Glomerular endothelial cell (primary cell): ENCODE measurements around the gene TPCN2. TPM values are rescaled to one million over a fixed set of nuclear protein-coding genes. Genes with fewer than 3 reads are reported as not detected.
A peak's percentile ranks its signal among the peaks of the same experiment; 100 is the strongest.
"Not testable (repeated sequence)": the region's sequence is repeated elsewhere in the genome, so short reads cannot be mapped to it uniquely, and the experiment has no call there.

Experiments
- DNase-seq: peaks from one replicate; pipeline ENCODE4 v3.0.0-alpha.2; 2011; ENCODE audit warnings: low read depth, low spot score; ENCODE audit errors: extremely low read depth
- total RNA-seq: library from RNA; depleted of rRNA; stranded (reverse); fragments of >200 nt; gene quantifications from 2 replicates; pipeline ENCODE4 v1.2.3, GENCODE V29; 2015

TPCN2 gene
- total RNA-seq, 1 donor from 2014 or later: 19.7 TPM

DNA sequence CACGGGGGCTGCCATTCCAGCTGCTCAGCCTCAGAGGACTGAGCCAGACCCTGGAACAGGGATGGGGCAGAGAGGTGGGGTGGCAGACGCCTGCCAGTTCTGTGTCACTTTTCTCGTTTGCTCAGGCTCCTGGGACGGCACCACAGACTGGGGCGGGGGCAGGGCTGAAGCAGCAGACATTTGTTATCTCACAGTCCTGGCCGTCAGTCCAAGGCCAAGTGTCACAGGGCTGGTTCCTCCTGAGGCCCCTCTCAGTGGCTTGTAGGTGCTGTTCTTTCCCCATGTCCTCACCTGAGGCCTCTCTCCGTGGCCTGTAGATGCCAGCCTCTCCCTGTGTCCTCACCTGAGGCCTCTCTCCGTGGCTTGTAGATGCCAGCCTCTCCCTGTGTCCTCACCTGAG lies 24.7 kb downstream of the TPCN2 start:
- no peak for DNase-seq

DNA sequence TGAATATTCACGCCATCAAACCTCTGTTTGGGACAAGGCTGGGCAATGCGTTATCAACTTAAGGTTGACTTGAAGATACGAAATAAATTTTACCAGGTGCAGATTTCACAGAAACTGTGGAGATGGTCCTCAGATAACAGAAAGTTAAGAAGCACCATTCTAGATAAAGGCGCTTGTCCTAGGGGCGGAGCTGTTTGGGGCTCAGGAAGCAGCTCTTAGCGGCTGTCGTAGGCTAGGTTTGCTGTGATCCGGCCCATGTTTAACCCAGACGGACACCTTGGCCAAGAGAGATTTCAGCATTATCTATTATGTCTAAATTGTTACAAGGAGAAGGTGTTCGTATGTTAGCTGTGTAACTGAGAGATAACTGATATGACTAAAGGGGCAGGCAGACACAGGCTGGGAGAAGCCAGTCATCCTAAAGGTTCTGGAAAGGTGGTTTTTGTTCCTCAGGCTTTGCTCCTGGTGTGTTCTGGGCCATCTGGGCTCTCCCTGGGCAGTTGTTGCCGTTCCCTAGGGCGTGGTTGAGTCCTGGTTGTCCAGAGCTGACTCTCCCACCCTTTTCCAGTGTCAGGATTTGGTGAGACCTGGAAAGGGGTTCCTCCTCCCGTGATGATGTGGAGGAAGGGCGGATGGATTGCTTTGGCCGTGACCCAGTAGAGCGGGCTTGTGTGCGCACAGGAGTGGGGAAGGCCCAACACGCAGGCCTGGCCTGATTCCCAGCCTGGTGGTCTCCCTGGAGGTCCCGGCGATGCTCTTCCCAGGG lies 25.8 kb downstream of the TPCN2 start:
- no peak for DNase-seq

DNA sequence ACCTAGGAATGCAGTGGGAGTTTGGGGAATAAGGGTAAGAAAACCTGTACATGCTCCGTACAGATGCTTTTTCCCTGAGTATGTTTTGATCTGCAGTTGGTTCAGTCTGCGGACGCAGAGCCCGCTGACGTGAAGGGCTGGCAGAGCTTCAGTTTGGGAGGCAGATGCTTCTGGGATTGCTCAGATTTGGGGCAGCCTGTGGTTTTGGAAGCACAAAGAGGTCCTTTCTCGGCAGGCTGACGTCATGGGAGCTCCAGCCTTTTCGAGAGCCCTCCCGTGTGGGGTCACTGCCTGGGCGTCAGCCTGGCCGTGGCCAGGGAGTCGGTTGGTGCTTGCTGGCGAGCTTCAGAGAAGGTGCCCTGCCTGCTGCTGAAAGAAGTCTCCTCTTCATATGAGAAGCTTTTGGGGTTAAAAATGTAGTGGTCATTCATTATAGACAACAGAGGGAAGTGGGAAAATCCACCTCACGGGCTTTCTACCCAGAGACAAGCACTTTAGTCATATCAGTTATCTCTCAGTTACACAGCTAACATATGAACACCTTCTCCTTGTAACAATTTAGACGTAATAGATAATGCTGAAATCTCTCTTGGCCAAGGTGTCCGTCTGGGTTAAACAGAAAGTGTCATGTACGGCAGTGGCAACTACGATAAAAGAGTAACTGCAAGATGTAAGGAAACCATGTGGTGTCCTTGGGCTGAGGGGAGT lies 26.8 kb downstream of the TPCN2 start:
- DNase-seq: no peak

DNA sequence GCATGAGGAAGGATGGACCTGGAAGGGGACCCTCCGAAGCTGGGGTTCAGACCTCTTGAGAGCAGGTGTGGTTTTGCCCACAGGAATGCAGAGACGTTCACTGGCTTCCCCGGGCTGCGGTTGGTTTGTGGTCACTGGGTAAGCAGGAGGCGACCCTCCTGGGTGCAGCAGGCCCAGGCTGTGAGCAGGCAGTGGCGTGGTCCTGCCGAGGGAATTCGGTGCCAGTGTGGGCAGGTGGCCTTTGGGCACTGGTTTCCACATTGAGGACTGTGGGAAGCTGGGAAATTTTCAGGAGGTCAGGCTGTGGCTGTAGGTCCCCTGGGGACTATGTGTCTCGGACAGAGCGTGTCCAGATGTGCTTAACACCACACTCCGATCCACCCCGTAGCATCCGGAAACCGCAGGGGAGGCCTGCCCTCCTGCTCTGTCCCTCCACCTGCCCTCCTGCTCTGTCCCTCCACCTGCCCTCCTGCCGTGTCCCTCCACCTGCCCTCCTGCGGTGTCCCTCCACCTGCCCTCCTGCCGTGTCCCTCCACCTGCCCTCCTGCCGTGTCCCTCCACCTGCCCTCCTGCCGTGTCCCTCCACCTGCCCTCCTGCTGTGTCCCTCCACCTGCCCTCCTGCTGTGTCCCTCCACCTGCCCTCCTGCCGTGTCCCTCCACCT lies 27.5 kb downstream of the TPCN2 start:
- DNase-seq: no peak

DNA sequence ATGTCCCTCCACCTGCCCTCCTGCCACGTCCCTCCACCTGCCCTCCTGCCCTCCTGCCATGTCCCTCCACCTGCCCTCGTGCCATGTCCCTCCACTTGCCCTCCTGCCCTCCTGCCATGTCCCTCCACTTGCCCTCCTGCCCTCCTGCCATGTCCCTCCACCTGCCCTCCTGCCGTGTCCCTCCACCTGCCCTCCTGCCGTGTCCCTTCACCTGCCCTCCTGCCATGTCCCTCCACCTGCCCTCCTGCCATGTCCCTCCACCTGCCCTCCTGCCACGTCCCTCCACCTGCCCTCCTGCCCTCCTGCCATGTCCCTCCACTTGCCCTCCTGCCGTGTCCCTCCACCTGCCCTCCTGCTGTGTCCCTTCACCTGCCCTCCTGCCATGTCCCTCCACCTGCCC lies 28.2 kb downstream of the TPCN2 start:
- DNase-seq: not testable (repeated sequence)

DNA sequence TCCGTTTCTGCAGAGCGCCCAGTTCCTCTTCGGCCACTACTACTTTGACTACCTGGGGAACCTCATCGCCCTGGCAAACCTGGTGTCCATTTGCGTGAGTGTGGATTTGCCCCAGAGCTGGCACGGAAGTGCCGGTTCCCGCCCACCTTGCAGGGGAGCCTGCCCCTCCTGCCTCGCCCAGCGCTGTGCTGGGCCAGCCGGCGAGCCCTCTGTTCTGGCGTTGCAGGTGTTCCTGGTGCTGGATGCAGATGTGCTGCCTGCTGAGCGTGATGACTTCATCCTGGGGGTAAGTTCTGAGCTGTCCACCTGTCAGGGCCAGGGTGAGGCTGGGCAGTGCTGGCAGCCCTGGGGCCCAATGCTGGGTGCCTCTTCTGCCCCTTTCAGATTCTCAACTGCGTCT lies 29.8 kb downstream of the TPCN2 start:
- DNase-seq: no peak

DNA sequence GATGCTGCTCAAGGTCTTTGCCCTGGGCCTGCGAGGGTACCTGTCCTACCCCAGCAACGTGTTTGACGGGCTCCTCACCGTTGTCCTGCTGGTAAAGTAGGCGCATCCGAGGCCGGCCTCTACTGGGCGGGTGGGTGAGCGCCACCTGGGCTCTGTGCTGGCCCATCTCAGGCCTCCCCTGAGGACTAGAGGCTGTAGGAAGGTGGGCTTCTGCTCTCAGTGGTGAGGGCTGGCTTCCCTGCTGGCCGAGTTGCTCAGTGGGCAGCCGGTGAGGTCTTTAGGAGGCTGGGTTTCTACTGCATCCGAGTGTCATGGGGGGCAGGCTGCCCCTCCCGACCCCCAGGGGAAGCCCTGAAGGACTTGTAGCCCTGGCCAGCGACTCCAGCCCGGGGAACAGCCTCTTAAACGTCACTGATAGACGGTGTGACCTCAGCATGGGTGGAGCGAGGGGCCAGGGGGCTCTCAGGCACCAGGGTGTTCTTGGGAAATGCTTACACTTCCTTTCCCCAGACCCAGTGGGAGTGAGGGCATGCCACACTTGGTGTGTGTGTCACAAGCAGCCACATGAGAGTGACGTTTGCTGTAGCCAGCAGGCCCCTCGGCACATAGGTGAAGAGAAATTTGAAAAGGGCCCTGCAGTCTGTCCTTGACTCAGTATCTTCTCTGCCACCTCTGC lies 30.3 kb downstream of the TPCN2 start:
- DNase-seq: no peak

DNA sequence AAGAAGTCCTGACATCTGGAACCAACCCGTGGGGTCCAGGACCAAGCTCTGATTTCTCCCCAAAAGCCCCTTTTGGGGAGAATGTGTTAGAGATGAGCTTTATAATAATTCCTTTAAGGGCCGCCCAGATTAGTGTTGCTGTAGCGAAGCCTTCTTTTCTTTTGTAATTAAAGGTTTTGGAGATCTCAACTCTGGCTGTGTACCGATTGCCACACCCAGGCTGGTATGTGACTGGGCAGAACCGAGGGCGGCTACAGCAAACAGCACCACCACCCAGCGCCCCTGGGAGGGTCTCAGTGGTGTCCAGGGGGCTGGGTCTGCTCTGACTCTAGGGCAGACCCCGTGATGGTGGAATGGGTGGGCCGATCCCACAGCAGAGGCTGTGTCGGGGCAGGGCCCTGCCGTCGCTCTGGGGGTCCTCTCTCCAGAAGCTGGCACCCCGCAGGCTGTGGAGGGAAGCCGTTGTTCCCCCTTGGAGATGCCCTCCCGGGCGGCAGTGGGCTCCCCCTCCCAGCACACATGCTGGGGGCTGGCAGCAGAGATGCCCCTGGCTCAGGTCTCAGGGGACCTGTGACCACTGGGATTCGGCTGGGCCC lies 31.0 kb downstream of the TPCN2 start:
- DNase-seq: no peak

DNA sequence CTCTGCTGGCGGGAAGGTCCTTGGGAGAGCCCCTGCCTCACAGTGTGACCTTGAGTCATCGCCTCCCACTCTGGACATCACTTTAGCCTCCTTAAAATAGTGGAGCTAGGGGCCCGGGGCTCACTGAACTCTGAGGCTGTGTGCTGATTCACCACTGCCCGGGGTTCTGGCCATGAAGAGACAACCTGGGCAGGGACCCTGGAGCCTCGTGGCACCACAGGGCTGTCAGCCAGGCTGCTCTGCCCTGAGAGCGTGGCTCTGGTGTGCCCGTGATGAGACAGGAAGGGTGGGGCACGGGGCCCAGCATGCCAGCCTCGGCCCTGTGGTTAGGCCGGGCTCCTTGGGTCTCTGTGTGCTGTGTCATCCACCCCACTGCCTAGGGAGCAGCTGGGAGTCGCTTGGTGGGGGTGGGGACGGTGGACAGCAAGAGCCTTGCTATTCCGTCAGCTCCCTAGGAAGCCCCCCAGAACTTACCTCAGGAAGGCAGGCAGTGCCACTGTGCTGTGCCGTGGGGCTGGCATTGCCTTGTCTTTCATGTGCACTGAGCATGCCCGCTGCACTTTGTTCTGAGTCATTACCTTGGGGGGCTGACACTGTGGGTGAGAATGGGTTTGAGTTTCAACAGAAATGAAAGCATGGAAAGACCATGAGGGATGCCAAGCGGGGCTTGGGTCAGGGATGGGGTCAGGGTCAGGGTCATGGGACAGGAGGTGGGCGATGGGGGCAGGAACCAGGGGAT lies 31.7 kb downstream of the TPCN2 start:
- DNase-seq: no peak

DNA sequence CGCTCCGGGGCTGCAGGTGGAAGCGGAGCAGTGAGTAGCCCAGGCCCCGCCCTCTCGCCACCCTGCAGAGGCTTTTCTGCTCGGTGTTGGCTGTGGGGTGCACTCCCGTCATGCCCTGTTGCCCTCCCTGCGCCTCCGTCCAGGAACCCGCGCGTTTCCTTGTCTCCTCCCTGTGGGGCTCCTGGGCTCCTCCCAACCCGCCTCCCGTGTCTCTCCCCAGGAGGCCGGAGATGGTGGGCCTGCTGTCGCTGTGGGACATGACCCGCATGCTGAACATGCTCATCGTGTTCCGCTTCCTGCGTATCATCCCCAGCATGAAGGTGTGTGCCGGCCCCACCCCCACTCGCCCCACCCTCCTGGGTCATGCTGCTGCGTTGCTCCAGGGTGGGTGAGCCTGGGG lies 32.4 kb downstream of the TPCN2 start:
- no peak for DNase-seq

DNA sequence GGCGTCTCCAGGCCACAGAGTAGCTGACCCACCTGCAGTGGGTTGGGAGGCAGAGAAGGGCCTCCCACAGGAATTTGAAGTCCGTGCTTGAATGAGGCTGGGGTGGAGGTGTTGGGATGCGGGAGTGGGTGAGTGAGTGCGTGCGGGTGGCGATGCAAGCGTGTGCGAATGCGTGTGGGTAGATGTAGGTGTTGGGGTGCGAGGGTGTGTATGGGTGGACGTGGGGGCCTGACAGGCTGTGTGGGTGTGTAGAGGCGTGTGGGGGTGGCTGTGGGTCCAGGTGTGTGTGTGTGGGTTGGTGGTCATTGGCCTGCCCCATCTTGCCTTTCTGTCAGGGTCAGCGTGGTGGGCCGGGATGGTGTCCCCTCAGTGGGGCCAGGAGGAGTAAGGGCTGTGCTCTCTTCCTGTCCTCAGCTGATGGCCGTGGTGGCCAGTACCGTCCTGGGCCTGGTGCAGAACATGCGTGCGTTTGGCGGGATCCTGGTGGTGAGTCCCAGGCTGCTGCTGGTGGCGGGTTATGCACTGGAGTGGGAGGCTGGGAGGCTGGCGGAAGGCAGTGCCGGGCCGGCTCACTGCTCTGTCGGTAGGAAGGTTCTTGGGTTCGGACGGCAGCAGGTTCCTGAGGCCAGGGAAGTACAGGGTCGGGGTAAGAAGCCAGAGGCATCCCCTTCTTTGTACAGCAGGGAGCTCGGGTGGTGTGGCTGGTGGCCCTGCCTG lies 35.0 kb downstream of the TPCN2 start:
- no peak for DNase-seq

DNA sequence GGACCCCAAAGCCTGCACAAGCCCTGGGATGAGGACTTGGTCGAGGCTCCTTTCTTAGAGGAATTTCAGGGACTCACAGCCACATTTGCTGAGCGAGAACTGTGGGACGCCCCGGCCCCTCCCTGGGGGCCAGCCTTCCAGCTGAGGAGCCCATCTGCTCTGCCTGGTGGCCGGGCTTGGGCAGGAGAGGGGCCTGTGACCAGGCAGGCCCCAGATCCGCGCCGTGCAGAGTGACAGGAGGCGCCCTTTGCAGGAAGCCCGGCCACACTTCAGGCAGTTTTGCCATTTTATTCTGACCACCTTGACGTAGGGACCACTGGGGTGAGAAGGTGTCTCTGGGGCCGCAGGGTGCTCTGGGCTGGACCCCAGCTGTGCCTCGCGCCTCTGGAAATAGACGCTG lies 35.6 kb downstream of the TPCN2 start:
- no peak for DNase-seq

DNA sequence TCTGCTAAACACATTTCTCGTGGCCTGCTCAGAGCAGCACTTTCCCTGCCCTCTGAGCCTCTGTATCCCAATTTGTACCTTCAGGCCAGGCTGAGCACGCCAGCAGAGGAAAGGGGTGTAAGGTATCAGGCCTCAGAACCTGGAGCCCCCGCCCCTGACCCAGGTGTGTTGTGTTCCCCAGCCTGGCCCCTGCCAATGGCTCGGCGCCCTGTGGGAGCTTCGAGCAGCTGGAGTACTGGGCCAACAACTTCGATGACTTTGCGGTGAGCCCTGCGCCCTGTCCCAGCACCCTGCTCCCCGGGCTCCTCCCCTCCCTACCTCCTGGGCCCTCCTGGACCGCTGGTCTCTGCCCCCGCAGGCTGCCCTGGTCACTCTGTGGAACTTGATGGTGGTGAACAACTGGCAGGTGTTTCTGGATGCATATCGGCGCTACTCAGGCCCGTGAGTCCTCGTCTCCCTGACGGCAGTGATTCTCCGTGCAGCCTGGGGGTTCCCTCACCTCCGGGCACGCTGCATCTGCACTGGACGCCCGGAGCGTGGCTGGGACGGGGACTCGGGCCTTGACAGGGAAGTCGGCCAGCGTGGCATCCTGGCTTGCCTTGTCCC lies 36.9 kb downstream of the TPCN2 start:
- DNase-seq: no peak

DNA sequence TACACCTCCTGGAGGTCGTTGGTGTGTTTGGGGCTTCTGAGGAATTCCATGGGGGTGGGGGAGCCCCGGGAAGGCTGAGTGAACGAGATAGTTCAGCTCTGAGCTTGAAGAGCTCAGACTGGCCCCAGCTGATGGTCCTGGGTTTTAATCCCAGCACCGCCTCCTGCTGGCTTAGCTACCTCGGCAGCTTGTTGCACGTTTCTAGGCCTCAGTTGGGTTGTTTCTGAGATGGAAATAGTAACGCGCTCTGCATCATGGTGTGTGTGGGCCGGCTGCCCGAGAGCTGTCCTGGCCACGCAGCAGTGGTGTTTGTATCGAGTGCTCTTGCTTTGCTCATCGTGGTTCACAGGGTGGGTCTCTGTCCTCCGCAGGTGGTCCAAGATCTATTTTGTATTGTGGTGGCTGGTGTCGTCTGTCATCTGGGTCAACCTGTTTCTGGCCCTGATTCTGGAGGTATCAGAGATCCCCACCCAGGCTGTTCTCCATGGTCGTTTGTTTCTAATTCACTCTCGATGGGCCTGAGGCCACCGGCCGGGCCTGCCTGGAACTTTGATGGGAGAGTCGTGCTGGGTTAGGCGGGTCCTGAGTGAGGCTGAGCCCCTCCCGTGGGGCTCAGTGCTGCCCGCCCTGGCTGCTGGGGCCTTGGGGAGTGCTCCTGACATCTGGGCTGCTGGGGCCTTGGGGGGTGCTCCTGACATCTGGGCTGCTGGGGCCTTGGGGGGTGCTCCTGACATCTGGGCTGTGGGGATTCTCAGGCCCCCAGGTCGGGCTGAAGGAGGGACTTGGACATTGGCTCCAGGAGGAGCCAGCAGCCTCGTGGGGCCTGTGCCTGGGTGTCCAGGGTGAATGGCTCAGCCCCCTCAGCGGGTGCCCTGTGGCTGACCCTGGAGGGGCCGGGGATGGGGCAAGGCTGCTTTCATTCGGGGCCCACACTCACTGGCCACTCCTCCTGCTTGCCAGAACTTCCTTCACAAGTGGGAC lies 37.7 kb downstream of the TPCN2 start:
- no peak for DNase-seq

DNA sequence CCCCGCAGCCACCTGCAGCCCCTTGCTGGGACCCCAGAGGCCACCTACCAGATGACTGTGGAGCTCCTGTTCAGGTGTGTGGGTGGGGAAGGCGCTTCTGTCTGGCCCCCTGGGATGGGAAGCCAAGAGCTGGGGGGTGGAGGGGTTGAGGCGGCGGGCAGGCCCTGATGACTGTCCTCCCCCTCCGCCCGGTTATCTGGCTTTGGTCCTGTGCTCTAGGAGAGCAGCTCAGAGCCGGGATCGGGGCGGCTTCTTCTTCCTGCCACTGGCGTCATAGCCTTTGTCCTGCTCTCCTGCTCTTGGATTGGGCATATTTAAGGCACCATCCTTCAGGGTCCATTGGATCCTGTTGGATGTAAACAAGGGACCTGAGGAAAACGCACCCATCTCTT lies 38.4 kb downstream of the TPCN2 start:
- DNase-seq: no peak

DNA sequence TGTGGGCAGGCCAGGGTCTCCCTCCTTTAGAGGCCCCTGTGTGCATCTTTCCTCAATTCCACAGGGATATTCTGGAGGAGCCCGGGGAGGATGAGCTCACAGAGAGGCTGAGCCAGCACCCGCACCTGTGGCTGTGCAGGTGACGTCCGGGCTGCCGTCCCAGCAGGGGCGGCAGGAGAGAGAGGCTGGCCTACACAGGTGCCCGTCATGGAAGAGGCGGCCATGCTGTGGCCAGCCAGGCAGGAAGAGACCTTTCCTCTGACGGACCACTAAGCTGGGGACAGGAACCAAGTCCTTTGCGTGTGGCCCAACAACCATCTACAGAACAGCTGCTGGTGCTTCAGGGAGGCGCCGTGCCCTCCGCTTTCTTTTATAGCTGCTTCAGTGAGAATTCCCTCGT lies 39.1 kb downstream of the TPCN2 start:
- DNase-seq: no peak

DNA sequence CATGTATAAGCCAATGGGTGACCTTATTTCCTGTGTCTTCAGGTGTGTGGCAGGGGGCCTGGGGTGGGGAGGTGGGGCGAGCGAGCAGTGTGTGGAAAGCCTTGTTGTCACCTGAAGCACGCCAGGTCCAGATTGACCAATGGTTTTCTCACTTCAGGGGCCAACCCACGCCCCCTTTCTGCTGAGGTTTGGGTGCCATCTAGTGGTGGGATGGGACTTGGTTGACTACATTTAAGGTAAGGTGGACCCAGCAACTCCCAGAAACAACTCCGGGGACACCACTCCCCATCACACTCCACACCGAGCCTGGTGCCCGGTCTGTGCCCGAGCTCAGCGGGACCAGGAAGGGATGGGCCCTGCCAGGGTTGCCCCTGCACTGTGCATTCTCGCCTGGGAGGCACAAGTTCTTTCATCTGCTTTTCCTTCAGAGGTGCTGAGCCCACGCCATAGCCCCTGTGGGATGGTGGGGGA lies 40.0 kb downstream of the TPCN2 start:
- peak; percentile 20 for DNase-seq

DNA sequence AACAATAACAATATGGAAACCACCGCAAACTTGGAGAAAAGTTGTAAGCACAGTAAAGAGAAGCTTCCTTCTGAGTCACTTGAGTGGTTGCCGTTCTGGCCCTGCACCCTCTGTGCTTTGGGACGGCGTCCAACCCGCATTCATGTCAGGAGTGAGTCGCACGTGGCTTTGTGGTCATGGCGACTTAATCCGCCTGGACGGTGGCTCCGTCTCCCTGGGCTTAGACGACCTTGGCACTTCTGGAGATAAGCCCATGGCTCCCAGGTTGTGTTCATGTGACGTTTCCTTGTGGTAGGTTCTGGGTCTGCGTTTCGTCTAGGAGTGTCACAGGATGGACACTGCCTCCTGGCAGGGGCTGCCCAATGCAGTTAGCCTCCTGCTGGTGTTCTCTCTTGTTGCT lies 40.5 kb downstream of the TPCN2 start:
- no peak for DNase-seq
